HepG2 (cell line): ENCODE data around the gene HSF4. TPM values are rescaled to one million over a fixed set of nuclear protein-coding genes. Genes with fewer than 3 reads are reported as not detected.
A peak's percentile ranks its signal among the peaks of the same experiment; 100 is the strongest.

Experiments used
- JARID2 ChIP-seq: sonication (generic); formaldehyde crosslinking; IDR thresholded peaks from 2 replicates; pipeline ENCODE4 v1.8.1; 2023; ENCODE audit warnings: missing genetic modification reagents, inconsistent platforms; ENCODE audit not compliant: insufficient replicate concordance
- RAD51 ChIP-seq: fragments of 450-650 bp; IDR thresholded peaks from 2 replicates; pipeline ENCODE4 v1.6.1; 2016; ENCODE audit warnings: borderline replicate concordance
- SP4 ChIP-seq: sonication (generic); formaldehyde crosslinking; IDR thresholded peaks from 2 replicates; pipeline ENCODE4 v1.8.1; 2023; ENCODE audit warnings: mild to moderate bottlenecking, missing genetic modification reagents
- THYN1 ChIP-seq: sonication (generic); formaldehyde crosslinking; IDR thresholded peaks from 2 replicates; pipeline ENCODE4 v1.8.1; 2023; ENCODE audit warnings: low read depth, mild to moderate bottlenecking, moderate library complexity, missing genetic modification reagents, borderline replicate concordance
- ZMYM3 ChIP-seq: sonication (generic); formaldehyde crosslinking; IDR thresholded peaks from 2 replicates; pipeline ENCODE4 v1.5.1; 2020; ENCODE audit warnings: mild to moderate bottlenecking, missing genetic modification reagents
- ZNF124 ChIP-seq: sonication (generic); formaldehyde crosslinking; IDR thresholded peaks from 2 replicates; pipeline ENCODE4 v1.4.0; 2020; ENCODE audit warnings: missing genetic modification reagents
- ZNF232 ChIP-seq: sonication (generic); formaldehyde crosslinking; IDR thresholded peaks from 2 replicates; pipeline ENCODE4 v1.4.0; 2020; ENCODE audit warnings: missing genetic modification reagents, borderline replicate concordance
- ZNF446 ChIP-seq: sonication (generic); formaldehyde crosslinking; IDR thresholded peaks from 2 replicates; pipeline ENCODE4 v1.5.0; 2020; ENCODE audit warnings: mild to moderate bottlenecking, missing genetic modification reagents
- ZNF510 ChIP-seq: sonication (generic); formaldehyde crosslinking; IDR thresholded peaks from 2 replicates; pipeline ENCODE4 v1.4.0; 2020; ENCODE audit warnings: low read depth, mild to moderate bottlenecking, missing genetic modification reagents
- ZNF569 ChIP-seq: sonication (generic); formaldehyde crosslinking; IDR thresholded peaks from 2 replicates; pipeline ENCODE4 v1.5.0; 2020; ENCODE audit warnings: mild to moderate bottlenecking, missing genetic modification reagents, moderate library complexity, borderline replicate concordance
- ZNF841 ChIP-seq: sonication (generic); formaldehyde crosslinking; IDR thresholded peaks from 2 replicates; pipeline ENCODE4 v1.8.1; 2023; ENCODE audit warnings: missing genetic modification reagents, borderline replicate concordance
- ZNF883 ChIP-seq: sonication (generic); formaldehyde crosslinking; IDR thresholded peaks from 2 replicates; pipeline ENCODE4 v1.5.1; 2020; ENCODE audit warnings: mild to moderate bottlenecking, missing genetic modification reagents; ENCODE audit errors: not compliant biosample characterization
- polyA plus RNA-seq, 8 experiments: library from polyadenylated mRNA; depleted of rRNA in 3 of 8; stranded (reverse) in 7 of 8; unstranded in 1 of 8; fragments of >200 nt; fragmentation: Illumina TruSeq in 4 of 8; extraction: Trizol in 4 of 8; gene quantifications; 2 replicates each; pipeline versions ENCODE4 v1.2.1 to v1.2.3, GENCODE V29; 2011 to 2016; ENCODE audit warnings: low read depth in 4 of 8, missing spikeins in 1 of 8, mixed read lengths in 1 of 8; ENCODE audit not compliant: insufficient read depth in 1 of 8
- total RNA-seq, 5 experiments: library from RNA; depleted of rRNA; stranded (reverse); fragments of >200 nt; fragmentation: Illumina TruSeq; extraction: Trizol; gene quantifications; 2 replicates each; pipeline ENCODE4 v1.2.3, GENCODE V29; 2016; ENCODE audit warnings: low read depth in 1 of 5
- TF ChIP-seq, protein P1 (sequence below): sonication (generic); formaldehyde crosslinking; IDR thresholded peaks from 2 replicates; pipeline ENCODE4 v1.5.0; 2020; ENCODE audit warnings: mild to moderate bottlenecking, missing genetic modification reagents
- TF ChIP-seq, protein P2 (sequence below): sonication (generic); formaldehyde crosslinking; IDR thresholded peaks from 2 replicates; pipeline ENCODE4 v1.8.0; 2022; ENCODE audit warnings: mild to moderate bottlenecking, missing genetic modification reagents; ENCODE audit not compliant: insufficient replicate concordance
- TF ChIP-seq, protein P3 (sequence below): sonication (generic); formaldehyde crosslinking; IDR thresholded peaks from 2 replicates; pipeline ENCODE4 v1.4.0; 2020; ENCODE audit warnings: missing genetic modification reagents, borderline replicate concordance
- TF ChIP-seq, protein P4 (sequence below): sonication (generic); formaldehyde crosslinking; IDR thresholded peaks from 2 replicates; pipeline ENCODE4 v1.5.0; 2020; ENCODE audit warnings: missing genetic modification reagents, mild to moderate bottlenecking, borderline replicate concordance
- TF ChIP-seq, protein P5 (sequence below): sonication (generic); formaldehyde crosslinking; IDR thresholded peaks from 2 replicates; pipeline ENCODE4 v1.5.0; 2020; ENCODE audit warnings: missing genetic modification reagents

The HSF4 gene
- total and polyA plus RNA-seq, 2 of the 13 experiments (the other 11 are each of a cell fraction or from before 2014, with no cell fraction given), result 3.5 to 16.9 TPM

DNA sequence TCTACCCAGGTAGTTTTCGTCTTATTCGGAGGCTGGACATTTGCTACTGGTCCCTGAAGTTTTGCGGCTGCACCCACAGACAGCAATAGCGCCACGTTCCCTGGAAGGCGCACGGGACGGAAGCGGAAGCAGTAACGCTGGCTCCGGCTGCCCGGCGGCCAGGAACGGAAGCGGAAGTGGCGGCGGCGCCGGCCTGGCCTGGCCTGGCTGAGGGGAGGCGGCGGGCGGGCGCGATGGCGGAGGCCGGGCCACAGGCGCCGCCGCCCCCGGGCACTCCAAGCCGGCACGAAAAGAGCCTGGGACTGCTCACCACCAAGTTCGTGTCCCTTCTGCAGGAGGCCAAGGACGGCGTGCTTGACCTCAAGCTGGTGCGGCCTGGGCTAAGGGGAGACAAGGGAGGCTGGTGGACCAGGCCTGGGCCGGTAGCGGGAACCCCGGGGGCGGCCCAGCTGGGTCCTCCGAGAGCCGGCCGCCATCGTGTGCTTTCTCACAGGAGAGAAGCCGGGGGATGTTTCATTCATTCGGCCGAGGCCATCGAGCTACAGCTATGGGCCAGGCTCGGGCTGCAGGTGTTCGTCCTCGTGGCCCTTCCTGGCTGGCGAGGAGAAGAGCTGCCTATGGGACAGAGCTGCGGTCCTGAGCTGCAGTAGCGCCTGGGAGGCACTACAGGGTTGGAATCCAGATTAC, 27.6 kb downstream of the HSF4 start, which contains the start of gene E2F4 (continued):
- TF ChIP-seq, protein P1, sequence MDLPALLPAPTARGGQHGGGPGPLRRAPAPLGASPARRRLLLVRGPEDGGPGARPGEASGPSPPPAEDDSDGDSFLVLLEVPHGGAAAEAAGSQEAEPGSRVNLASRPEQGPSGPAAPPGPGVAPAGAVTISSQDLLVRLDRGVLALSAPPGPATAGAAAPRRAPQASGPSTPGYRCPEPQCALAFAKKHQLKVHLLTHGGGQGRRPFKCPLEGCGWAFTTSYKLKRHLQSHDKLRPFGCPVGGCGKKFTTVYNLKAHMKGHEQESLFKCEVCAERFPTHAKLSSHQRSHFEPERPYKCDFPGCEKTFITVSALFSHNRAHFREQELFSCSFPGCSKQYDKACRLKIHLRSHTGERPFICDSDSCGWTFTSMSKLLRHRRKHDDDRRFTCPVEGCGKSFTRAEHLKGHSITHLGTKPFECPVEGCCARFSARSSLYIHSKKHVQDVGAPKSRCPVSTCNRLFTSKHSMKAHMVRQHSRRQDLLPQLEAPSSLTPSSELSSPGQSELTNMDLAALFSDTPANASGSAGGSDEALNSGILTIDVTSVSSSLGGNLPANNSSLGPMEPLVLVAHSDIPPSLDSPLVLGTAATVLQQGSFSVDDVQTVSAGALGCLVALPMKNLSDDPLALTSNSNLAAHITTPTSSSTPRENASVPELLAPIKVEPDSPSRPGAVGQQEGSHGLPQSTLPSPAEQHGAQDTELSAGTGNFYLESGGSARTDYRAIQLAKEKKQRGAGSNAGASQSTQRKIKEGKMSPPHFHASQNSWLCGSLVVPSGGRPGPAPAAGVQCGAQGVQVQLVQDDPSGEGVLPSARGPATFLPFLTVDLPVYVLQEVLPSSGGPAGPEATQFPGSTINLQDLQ, result 0 out of 2 replicates have a peak, but pooled peaks have one; percentile 17
- no peak for TF ChIP-seq THYN1
- peak; percentile 81 for TF ChIP-seq ZNF841
- TF ChIP-seq ZNF883 (CRISPR knock-in tag), result peak; percentile 89
- TF ChIP-seq, protein P2, sequence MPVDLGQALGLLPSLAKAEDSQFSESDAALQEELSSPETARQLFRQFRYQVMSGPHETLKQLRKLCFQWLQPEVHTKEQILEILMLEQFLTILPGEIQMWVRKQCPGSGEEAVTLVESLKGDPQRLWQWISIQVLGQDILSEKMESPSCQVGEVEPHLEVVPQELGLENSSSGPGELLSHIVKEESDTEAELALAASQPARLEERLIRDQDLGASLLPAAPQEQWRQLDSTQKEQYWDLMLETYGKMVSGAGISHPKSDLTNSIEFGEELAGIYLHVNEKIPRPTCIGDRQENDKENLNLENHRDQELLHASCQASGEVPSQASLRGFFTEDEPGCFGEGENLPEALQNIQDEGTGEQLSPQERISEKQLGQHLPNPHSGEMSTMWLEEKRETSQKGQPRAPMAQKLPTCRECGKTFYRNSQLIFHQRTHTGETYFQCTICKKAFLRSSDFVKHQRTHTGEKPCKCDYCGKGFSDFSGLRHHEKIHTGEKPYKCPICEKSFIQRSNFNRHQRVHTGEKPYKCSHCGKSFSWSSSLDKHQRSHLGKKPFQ (CRISPR knock-in tag), result peak; percentile 58
- TF ChIP-seq ZNF446 (CRISPR knock-in tag), result peak; percentile 86
- TF ChIP-seq, protein P3, sequence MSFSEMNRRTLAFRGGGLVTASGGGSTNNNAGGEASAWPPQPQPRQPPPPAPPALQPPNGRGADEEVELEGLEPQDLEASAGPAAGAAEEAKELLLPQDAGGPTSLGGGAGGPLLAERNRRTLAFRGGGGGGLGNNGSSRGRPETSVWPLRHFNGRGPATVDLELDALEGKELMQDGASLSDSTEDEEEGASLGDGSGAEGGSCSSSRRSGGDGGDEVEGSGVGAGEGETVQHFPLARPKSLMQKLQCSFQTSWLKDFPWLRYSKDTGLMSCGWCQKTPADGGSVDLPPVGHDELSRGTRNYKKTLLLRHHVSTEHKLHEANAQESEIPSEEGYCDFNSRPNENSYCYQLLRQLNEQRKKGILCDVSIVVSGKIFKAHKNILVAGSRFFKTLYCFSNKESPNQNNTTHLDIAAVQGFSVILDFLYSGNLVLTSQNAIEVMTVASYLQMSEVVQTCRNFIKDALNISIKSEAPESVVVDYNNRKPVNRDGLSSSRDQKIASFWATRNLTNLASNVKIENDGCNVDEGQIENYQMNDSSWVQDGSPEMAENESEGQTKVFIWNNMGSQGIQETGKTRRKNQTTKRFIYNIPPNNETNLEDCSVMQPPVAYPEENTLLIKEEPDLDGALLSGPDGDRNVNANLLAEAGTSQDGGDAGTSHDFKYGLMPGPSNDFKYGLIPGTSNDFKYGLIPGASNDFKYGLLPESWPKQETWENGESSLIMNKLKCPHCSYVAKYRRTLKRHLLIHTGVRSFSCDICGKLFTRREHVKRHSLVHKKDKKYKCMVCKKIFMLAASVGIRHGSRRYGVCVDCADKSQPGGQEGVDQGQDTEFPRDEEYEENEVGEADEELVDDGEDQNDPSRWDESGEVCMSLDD (CRISPR knock-in tag), result peak; percentile 33; the same call in 1 of the 2 replicates
- peak; percentile 52 for TF ChIP-seq JARID2 (CRISPR knock-in tag)
- peak; percentile 88 for TF ChIP-seq ZMYM3
- no peak for TF ChIP-seq RAD51
- TF ChIP-seq ZNF124 (CRISPR knock-in tag), result 0 out of 2 replicates have a peak, but pooled peaks have one; percentile 45
- TF ChIP-seq ZNF510, result no peak
- 0 out of 2 replicates have a peak, but pooled peaks have one; percentile 14 for TF ChIP-seq ZNF232
- TF ChIP-seq, protein P4, sequence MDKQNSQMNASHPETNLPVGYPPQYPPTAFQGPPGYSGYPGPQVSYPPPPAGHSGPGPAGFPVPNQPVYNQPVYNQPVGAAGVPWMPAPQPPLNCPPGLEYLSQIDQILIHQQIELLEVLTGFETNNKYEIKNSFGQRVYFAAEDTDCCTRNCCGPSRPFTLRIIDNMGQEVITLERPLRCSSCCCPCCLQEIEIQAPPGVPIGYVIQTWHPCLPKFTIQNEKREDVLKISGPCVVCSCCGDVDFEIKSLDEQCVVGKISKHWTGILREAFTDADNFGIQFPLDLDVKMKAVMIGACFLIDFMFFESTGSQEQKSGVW (CRISPR knock-in tag), result no peak
- TF ChIP-seq, protein P5, sequence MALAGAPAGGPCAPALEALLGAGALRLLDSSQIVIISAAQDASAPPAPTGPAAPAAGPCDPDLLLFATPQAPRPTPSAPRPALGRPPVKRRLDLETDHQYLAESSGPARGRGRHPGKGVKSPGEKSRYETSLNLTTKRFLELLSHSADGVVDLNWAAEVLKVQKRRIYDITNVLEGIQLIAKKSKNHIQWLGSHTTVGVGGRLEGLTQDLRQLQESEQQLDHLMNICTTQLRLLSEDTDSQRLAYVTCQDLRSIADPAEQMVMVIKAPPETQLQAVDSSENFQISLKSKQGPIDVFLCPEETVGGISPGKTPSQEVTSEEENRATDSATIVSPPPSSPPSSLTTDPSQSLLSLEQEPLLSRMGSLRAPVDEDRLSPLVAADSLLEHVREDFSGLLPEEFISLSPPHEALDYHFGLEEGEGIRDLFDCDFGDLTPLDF (CRISPR knock-in tag), result 0 out of 2 replicates have a peak, but pooled peaks have one; percentile 44
- TF ChIP-seq ZNF569 (CRISPR knock-in tag), result no peak
- peak; percentile 51; the same call in 1 of the 2 replicates for TF ChIP-seq SP4 (CRISPR knock-in tag)
